ENCODE results near the gene VPS4B. TPM values are rescaled to one million over a fixed set of nuclear protein-coding genes. Genes with fewer than 3 reads are reported as not detected.

The VPS4B gene
- total and polyA plus RNA-seq, 10 of the 15 experiments (the other 5 are each of a cell fraction or from before 2014, with no cell fraction given), result 21.4 to 37.6 (median 29.8) TPM

GRCh38 chr18:63422087-63422863, at the start of gene VPS4B (continued):
- TF ChIP-seq ESRRA (IDR thresholded peaks at IDR 0.05; ENCODE audit: low read length) (peak; percentile 43; the same call in 1 of the 2 replicates), ZNF384 (IDR thresholded peaks at IDR 0.05; ENCODE audit: borderline replicate concordance, low read depth, low read length) (no peak), BCL11A (IDR thresholded peaks at IDR 0.05; ENCODE audit: low read depth, low read length) (no peak), SP1 (IDR thresholded peaks at IDR 0.05; ENCODE audit: low read depth, low read length) (peak; percentile 92), GATAD2B (conservative IDR thresholded peaks at IDR 0.05; ENCODE audit: low read depth) (0 out of 2 replicates have a peak, but pooled peaks have one; percentile 26), SIN3A (IDR thresholded peaks at IDR 0.05; ENCODE audit: low read depth, low read length) (peak; percentile 77), CTCF (IDR thresholded peaks at IDR 0.05 in 2 of 3, conservative IDR thresholded peaks at IDR 0.05 in 1 of 3; ENCODE audit: control insufficient read depth in 2 of 3, extremely low read depth in 1 of 3, insufficient read depth in 1 of 3, low read depth in 3 of 3, low read length in 3 of 3) (no peak), BMI1 (IDR thresholded peaks at IDR 0.05; ENCODE audit: borderline replicate concordance) (no peak), ZNF622 (IDR thresholded peaks at IDR 0.05) (no peak), CBX5 (IDR thresholded peaks at IDR 0.05; ENCODE audit: low read depth) (peak; percentile 14; the same call in 1 of the 2 replicates), EGR1 (IDR thresholded peaks at IDR 0.05; ENCODE audit: borderline replicate concordance in 1 of 2, low read depth in 2 of 2, low read length in 2 of 2) (peak in 1 of 2 experiments; percentile 65; a peak in 1 of 3 replicates), LARP7 (IDR thresholded peaks at IDR 0.05) (no peak), ZZZ3 (IDR thresholded peaks at IDR 0.05; ENCODE audit: control insufficient read depth, insufficient read length, low read depth) (no peak), ZBED1 (IDR thresholded peaks at IDR 0.05; ENCODE audit: borderline replicate concordance) (no peak), HDAC2 (IDR thresholded peaks at IDR 0.05) (no peak), FOXK2 (IDR thresholded peaks at IDR 0.05) (peak; percentile 72), ZNF217 (IDR thresholded peaks at IDR 0.05) (no peak), RAD21 (IDR thresholded peaks at IDR 0.05; ENCODE audit: insufficient read depth, low read depth, low read length) (no peak)
- TF ChIP-seq, protein P1, sequence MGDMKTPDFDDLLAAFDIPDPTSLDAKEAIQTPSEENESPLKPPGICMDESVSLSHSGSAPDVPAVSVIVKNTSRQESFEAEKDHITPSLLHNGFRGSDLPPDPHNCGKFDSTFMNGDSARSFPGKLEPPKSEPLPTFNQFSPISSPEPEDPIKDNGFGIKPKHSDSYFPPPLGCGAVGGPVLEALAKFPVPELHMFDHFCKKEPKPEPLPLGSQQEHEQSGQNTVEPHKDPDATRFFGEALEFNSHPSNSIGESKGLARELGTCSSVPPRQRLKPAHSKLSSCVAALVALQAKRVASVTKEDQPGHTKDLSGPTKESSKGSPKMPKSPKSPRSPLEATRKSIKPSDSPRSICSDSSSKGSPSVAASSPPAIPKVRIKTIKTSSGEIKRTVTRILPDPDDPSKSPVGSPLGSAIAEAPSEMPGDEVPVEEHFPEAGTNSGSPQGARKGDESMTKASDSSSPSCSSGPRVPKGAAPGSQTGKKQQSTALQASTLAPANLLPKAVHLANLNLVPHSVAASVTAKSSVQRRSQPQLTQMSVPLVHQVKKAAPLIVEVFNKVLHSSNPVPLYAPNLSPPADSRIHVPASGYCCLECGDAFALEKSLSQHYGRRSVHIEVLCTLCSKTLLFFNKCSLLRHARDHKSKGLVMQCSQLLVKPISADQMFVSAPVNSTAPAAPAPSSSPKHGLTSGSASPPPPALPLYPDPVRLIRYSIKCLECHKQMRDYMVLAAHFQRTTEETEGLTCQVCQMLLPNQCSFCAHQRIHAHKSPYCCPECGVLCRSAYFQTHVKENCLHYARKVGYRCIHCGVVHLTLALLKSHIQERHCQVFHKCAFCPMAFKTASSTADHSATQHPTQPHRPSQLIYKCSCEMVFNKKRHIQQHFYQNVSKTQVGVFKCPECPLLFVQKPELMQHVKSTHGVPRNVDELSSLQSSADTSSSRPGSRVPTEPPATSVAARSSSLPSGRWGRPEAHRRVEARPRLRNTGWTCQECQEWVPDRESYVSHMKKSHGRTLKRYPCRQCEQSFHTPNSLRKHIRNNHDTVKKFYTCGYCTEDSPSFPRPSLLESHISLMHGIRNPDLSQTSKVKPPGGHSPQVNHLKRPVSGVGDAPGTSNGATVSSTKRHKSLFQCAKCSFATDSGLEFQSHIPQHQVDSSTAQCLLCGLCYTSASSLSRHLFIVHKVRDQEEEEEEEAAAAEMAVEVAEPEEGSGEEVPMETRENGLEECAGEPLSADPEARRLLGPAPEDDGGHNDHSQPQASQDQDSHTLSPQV (IDR thresholded peaks at IDR 0.05), result no peak
- TF ChIP-seq, protein P2, sequence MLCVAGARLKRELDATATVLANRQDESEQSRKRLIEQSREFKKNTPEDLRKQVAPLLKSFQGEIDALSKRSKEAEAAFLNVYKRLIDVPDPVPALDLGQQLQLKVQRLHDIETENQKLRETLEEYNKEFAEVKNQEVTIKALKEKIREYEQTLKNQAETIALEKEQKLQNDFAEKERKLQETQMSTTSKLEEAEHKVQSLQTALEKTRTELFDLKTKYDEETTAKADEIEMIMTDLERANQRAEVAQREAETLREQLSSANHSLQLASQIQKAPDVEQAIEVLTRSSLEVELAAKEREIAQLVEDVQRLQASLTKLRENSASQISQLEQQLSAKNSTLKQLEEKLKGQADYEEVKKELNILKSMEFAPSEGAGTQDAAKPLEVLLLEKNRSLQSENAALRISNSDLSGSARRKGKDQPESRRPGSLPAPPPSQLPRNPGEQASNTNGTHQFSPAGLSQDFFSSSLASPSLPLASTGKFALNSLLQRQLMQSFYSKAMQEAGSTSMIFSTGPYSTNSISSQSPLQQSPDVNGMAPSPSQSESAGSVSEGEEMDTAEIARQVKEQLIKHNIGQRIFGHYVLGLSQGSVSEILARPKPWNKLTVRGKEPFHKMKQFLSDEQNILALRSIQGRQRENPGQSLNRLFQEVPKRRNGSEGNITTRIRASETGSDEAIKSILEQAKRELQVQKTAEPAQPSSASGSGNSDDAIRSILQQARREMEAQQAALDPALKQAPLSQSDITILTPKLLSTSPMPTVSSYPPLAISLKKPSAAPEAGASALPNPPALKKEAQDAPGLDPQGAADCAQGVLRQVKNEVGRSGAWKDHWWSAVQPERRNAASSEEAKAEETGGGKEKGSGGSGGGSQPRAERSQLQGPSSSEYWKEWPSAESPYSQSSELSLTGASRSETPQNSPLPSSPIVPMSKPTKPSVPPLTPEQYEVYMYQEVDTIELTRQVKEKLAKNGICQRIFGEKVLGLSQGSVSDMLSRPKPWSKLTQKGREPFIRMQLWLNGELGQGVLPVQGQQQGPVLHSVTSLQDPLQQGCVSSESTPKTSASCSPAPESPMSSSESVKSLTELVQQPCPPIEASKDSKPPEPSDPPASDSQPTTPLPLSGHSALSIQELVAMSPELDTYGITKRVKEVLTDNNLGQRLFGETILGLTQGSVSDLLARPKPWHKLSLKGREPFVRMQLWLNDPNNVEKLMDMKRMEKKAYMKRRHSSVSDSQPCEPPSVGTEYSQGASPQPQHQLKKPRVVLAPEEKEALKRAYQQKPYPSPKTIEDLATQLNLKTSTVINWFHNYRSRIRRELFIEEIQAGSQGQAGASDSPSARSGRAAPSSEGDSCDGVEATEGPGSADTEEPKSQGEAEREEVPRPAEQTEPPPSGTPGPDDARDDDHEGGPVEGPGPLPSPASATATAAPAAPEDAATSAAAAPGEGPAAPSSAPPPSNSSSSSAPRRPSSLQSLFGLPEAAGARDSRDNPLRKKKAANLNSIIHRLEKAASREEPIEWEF (IDR thresholded peaks at IDR 0.05; ENCODE audit: insufficient replicate concordance, low read depth, low read length), result no peak

All from GM12878 (cell line).